CD4-positive, alpha-beta T cell (primary cell): Measurements from ENCODE around the gene CDH13. TPM values are rescaled to one million over a fixed set of nuclear protein-coding genes. Genes with fewer than 3 reads are reported as not detected.

Experiments
- ATAC-seq: fragments of 200-7000 bp; cut with Tn5 transposase; one replicate; pipeline ENCODE4 v1.10.0; 2022; ENCODE audit warnings: mild to moderate bottlenecking; ENCODE audit not compliant: poor library complexity
- CTCF ChIA-PET: fragments of 350-600 bp; sonication (Branson Sonifier 250); formaldehyde crosslinking; loops from one replicate; lab custom pipeline; 2021; ENCODE audit warnings: antibody characterized with exemption, inconsistent platforms; lab: Charles Lee
- POLR2A ChIA-PET: fragments of 350-600 bp; sonication (Branson Sonifier 250); formaldehyde crosslinking; loops from one replicate; lab custom pipeline; 2021; ENCODE audit warnings: antibody characterized with exemption, inconsistent platforms; lab: Charles Lee
- DNase-seq, 14 experiments: peaks; one replicate each; pipeline ENCODE4 v3.0.0-alpha.2; 2013 to 2020; ENCODE audit warnings: mixed read lengths in 2 of 14
- H3K27ac ChIP-seq, 2 donors: one replicate each; pipeline versions ENCODE4 v1.5.1 to v1.7.0; 2013; ENCODE audit warnings: low read length in 2 of 2, low read depth in 1 of 2, mild to moderate bottlenecking in 1 of 2
- H3K27me3 ChIP-seq, 2 experiments: 1 replicate in 1 of 2; 2 replicates in 1 of 2; pipeline versions ENCODE4 v1.6.1 to v1.7.0; 2013; ENCODE audit warnings: low read length in 2 of 2, control low read depth in 1 of 2, mild to moderate bottlenecking in 1 of 2, moderate library complexity in 1 of 2; ENCODE audit not compliant: insufficient read depth in 2 of 2, control insufficient read depth in 1 of 2
- H3K36me3 ChIP-seq: one replicate; pipeline ENCODE4 v1.6.1; 2013; ENCODE audit warnings: low read length, control low read depth; ENCODE audit not compliant: insufficient read depth
- H3K4me1 ChIP-seq: one replicate; pipeline ENCODE4 v1.6.1; 2013; ENCODE audit warnings: low read length, control low read depth; ENCODE audit not compliant: insufficient read depth
- H3K4me3 ChIP-seq: one replicate; pipeline ENCODE4 v1.5.1; 2013; ENCODE audit warnings: mild to moderate bottlenecking, low read length, moderate library complexity
- H3K9me3 ChIP-seq, 2 experiments: 1 replicate in 1 of 2; 2 replicates in 1 of 2; pipeline versions ENCODE4 v1.6.1 to v1.7.0; 2013; ENCODE audit warnings: low read length in 2 of 2, mild to moderate bottlenecking in 2 of 2, control low read depth in 1 of 2, moderate library complexity in 1 of 2; ENCODE audit not compliant: control insufficient read depth in 1 of 2, insufficient read depth in 1 of 2
- H3K27ac Mint-ChIP-seq: one replicate; pipeline ENCODE4 v1.8.0; 2020; ENCODE audit warnings: mixed read lengths
- H3K27me3 Mint-ChIP-seq: one replicate; pipeline ENCODE4 v1.8.0; 2021; ENCODE audit warnings: mixed read lengths
- H3K36me3 Mint-ChIP-seq: one replicate; pipeline ENCODE4 v1.8.0; 2021; ENCODE audit warnings: low read depth, mixed read lengths
- H3K4me1 Mint-ChIP-seq: one replicate; pipeline ENCODE4 v1.8.0; 2021; ENCODE audit warnings: low read depth, mixed read lengths
- H3K4me3 Mint-ChIP-seq: one replicate; pipeline ENCODE4 v1.8.0; 2020; ENCODE audit warnings: mild to moderate bottlenecking, mixed read lengths
- H3K9me3 Mint-ChIP-seq: one replicate; pipeline ENCODE4 v1.8.0; 2020; ENCODE audit warnings: mixed read lengths
- CTCF ChIP-seq: fragments of 200-600 bp; IDR thresholded peaks from one replicate; pipeline ENCODE4 v1.8.0; 2022; ENCODE audit warnings: antibody characterized with exemption, mild to moderate bottlenecking
- intact Hi-C, 2 experiments: fragments of 100-400 bp; cut with DNase I in 1 of 2; cut with micrococcal nuclease in 1 of 2; formaldehyde crosslinking; loops; one replicate each; pipeline versions ENCODE4 v1.15.1 to v1.9.0; 2023 to 2025; cut with DNase I, micrococcal nuclease
- total RNA-seq, 174 experiments: library from RNA in 2 of 174; stranded (reverse) in 2 of 174; gene quantifications; one replicate each; pipeline ENCODE4 v1.2.3 and lab custom pipeline; 2021 to 2026

CDH13 gene
- total RNA-seq, 2 experiments from 2014 or later: not detected

DNA sequence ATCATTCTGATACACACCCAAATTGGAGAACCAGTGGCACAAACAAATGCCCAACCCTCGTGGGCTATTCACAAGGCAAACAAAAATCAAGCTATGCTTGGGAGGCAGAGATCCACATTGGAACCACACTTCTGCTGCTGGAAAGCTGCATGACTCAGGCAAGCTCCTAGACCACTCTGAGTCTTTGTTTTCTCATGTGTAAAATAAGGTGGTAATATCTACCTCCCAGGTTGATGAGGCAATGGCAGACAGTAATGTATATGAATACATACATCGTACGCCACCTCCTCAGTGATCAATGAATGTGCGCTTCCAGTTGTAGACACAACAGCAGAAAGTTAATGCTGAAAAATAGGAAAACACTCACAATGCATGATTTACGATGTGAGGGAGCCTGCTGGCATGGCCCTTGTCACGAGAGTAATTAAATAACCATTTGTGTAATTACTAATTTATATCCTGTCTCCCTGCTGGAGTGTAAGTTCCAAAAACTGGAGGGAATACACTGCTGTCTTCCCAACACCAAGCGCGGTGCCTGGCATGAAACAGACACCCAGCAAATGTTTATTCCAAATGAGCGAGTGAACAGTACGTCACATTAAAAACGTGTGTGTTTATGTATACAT is 1111.1 kb downstream of the CDH13 start:
- ChIA-PET CTCF (interaction anchor here (1.2 kb wide), 1 partner anchor 9 kb away, joined by 3 read pairs; no protein-coding TSS in a partner anchor), POLR2A (no interaction called here)
- Histone ChIP-seq H3K36me3 (no peaks in the 10 kb centered on the region), H3K27me3 (no peaks in the 10 kb centered on the region), H3K4me3 (no peak overlapping the region), H3K4me1 (no peaks in the 10 kb centered on the region), H3K9me3 (peaks cover 15 to 23% of the 10 kb centered on the region in 2 experiments), H3K27ac (no peak overlapping the region)
- ATAC-seq (no peak), DNase-seq (no peak)
- Mint-ChIP-seq H3K4me3 (no peak overlapping the region), H3K27ac (no peak overlapping the region), H3K4me1 (no peaks in the 10 kb centered on the region), H3K36me3 (peaks cover 5% of the 10 kb centered on the region), H3K9me3 (peaks cover 8% of the 10 kb centered on the region), H3K27me3 (peaks cover 3% of the 10 kb centered on the region)
- intact Hi-C loops: no loop called here
- TF ChIP-seq CTCF: no peak

DNA sequence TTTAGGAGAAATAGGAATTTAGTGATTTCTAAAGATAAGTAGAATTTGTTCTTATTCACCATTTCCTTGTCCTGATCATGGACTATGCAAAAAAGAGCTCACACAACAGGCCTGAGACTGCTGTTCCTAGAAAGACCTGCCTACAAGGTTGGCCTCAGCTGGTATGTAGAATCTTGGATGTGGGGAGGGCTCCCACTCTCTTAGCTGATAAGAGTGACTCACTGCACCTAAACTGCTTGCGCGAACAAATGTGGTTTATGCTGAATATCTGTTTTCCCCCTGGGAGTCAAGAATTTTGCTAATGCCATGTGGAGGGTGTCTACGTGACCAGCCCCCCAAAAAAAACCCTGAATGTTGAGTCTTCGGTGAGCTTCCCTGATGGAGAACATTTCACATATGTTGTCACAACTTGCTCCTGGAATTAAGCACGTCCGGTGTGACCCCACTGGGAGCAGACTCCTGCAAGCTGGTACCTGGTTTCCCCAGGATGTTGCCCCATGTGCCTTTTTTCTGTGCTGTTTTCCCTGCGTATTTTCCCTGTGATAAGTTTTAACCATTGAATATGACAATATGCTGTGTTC is 1112.2 kb downstream of the CDH13 start:
- peaks cover 2% of the 10 kb centered on the region for H3K36me3 Mint-ChIP-seq
- Histone ChIP-seq H3K4me1 (no peaks in the 10 kb centered on the region), H3K4me3 (no peak overlapping the region), H3K9me3 (peaks cover 11 to 14% of the 10 kb centered on the region in 2 experiments), H3K27me3 (no peaks in the 10 kb centered on the region), H3K27ac (no peak overlapping the region), H3K36me3 (no peaks in the 10 kb centered on the region)
- ChIA-PET CTCF (no interaction called here), POLR2A (no interaction called here)
- H3K27ac Mint-ChIP-seq: no peak overlapping the region
- ATAC-seq (no peak), DNase-seq (no peak)
- H3K9me3 Mint-ChIP-seq: peaks cover 6% of the 10 kb centered on the region
- H3K27me3 Mint-ChIP-seq: peaks cover 3% of the 10 kb centered on the region
- H3K4me3 Mint-ChIP-seq: no peak overlapping the region
- intact Hi-C loops: no loop called here
- H3K4me1 Mint-ChIP-seq: no peaks in the 10 kb centered on the region
- TF ChIP-seq CTCF: no peak

- Mint-ChIP-seq H3K27ac (no peak overlapping the region), H3K9me3 (no peaks in the 10 kb centered on the region), H3K27me3 (peaks cover 11% of the 10 kb centered on the region), H3K4me1 (no peaks in the 10 kb centered on the region), H3K36me3 (no peaks in the 10 kb centered on the region), H3K4me3 (no peak overlapping the region)
- Histone ChIP-seq H3K27ac (no peak overlapping the region), H3K36me3 (no peaks in the 10 kb centered on the region), H3K9me3 (peaks cover 0 to 10% of the 10 kb centered on the region in 2 experiments), H3K4me1 (no peaks in the 10 kb centered on the region), H3K4me3 (no peak overlapping the region), H3K27me3 (peaks cover 0 to 4% of the 10 kb centered on the region in 2 experiments)
- intact Hi-C loops: no loop called here
- no peak for TF ChIP-seq CTCF
- DNase-seq (no peak), ATAC-seq (no peak)
- ChIA-PET CTCF (no interaction called here), POLR2A (no interaction called here)
Measured at GRCh38 chr16:83742124-83742899, 1115.5 kb downstream of the CDH13 start.
